Spinal cord (tissue), 10 donors: ENCODE measurements around the gene ZNF106. TPM values are rescaled to one million over a fixed set of nuclear protein-coding genes. Genes with fewer than 3 reads are reported as not detected.

Experiments
- DNase-seq, 6 donors: peaks; one replicate each; pipeline versions ENCODE4 v3.0.0 to v3.0.0-alpha.2; 2013 to 2015; ENCODE audit warnings: low spot score in 6 of 6, low read depth in 4 of 6
- H3K27ac ChIP-seq: one replicate; pipeline ENCODE4 v1.5.1; 2013; ENCODE audit warnings: low read depth, low read length, control low read depth
- H3K27me3 ChIP-seq: one replicate; pipeline ENCODE4 v1.6.1; 2013; ENCODE audit warnings: low read length; ENCODE audit not compliant: control insufficient read depth, insufficient read depth
- H3K36me3 ChIP-seq: one replicate; pipeline ENCODE4 v1.6.1; 2013; ENCODE audit warnings: low read length; ENCODE audit not compliant: control insufficient read depth, insufficient read depth
- H3K4me1 ChIP-seq: one replicate; pipeline ENCODE4 v1.6.1; 2013; ENCODE audit warnings: low read length; ENCODE audit not compliant: control insufficient read depth, insufficient read depth
- H3K4me3 ChIP-seq: one replicate; pipeline ENCODE4 v1.5.1; 2013; ENCODE audit warnings: low read depth, low read length, control low read depth
- H3K9me3 ChIP-seq: one replicate; pipeline ENCODE4 v1.6.1; 2013; ENCODE audit warnings: low read length; ENCODE audit not compliant: control insufficient read depth, insufficient read depth
- WGBS: methylation state at CpG from one replicate; pipeline ENCODE4 v1.1.5; 2013; ENCODE audit warnings: missing lambda C conversion rate; ENCODE audit not compliant: insufficient coverage; 5-methylcytosine and 5-hydroxymethylcytosine counted together
- polyA plus RNA-seq, 2 donors: library from polyadenylated mRNA; unstranded; fragments of 120-200 nt; gene quantifications; one replicate each; pipeline ENCODE4 v1.2.1, GENCODE V29; 2013; ENCODE audit not compliant: insufficient read length in 2 of 2
- total RNA-seq, 2 donors: library from RNA; depleted of rRNA in 1 of 2; stranded (reverse); fragments of 120-200 nt in 1 of 2; fragments of >200 nt in 1 of 2; gene quantifications; one replicate each; pipeline versions ENCODE4 v1.2.3 to v1.2.4, GENCODE V29; 2013 to 2014
- donor health status: healthy.

The ZNF106 gene
- total and polyA plus RNA-seq, 4 donors = 29.2 to 76.8 (median 50.7) TPM

GRCh38 chr15:42375941-42376340 is 115.0 kb downstream of the ZNF106 start:
- WGBS = no CpG with 5 or more reads among the region's 4 CpGs

DNA sequence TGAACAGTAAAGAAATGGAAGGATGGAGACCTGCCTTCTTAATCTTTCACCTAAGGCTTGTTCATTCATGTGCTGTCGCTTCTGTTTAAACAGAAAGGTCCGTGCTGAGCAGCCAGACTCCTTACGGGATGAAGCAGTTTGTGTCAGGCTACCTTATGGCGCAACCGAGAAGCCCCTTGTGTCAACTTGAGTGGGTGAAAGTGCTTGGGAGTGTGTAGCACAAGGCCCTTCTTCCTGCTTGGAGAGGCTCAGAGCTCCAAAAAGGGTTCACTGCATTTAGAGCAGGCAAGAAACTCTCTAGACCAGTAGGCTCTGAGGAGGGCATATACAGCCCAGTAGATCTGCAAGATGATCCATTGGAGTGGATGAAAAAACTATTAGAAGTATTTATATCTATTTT is 115.7 kb downstream of the ZNF106 start:
- H3K9me3 ChIP-seq = no peaks in the 10 kb centered on the region
- no peaks in the 10 kb centered on the region for H3K36me3 ChIP-seq
- H3K4me3 ChIP-seq = no peak overlapping the region
- no peak for DNase-seq
- H3K4me1 ChIP-seq = no peaks in the 10 kb centered on the region
- H3K27me3 ChIP-seq = no peaks in the 10 kb centered on the region
- WGBS = 94% methylated on average over 4 of the region's 5 CpGs
- H3K27ac ChIP-seq = no peak overlapping the region

More at GRCh38 chr15:42375941-42376340, 115.0 kb downstream of the ZNF106 start:
- no peak for DNase-seq
- no peak overlapping the region for H3K4me3 ChIP-seq
- no peaks in the 10 kb centered on the region for H3K4me1 ChIP-seq
- no peaks in the 10 kb centered on the region for H3K36me3 ChIP-seq
- no peaks in the 10 kb centered on the region for H3K9me3 ChIP-seq
- no peak overlapping the region for H3K27ac ChIP-seq
- no peaks in the 10 kb centered on the region for H3K27me3 ChIP-seq

DNA sequence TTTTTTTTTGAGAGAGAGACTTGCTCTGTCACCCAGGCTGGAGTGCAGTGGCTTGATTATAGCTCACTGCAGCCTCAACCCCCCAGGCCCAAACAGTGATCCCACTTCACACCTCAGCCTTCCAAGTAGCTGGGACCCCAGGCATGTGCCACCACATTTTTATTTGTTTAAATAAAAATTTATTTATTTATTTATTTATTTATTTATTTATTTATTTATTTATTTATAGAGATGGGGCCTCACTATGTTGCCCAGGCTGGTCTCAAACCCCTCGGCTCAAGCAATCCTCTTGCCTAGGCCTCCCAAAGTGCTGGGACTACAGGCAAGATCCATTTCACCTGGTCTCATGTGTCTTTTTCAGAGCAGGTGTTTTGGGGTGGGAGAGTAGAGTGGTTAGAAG is 116.1 kb downstream of the ZNF106 start:
- no peak for DNase-seq
- H3K27me3 ChIP-seq = no peaks in the 10 kb centered on the region
- no peak overlapping the region for H3K27ac ChIP-seq
- no peaks in the 10 kb centered on the region for H3K36me3 ChIP-seq
- WGBS = no CpG with 5 or more reads among the region's 1 CpG
- no peaks in the 10 kb centered on the region for H3K9me3 ChIP-seq
- no peak overlapping the region for H3K4me3 ChIP-seq
- H3K4me1 ChIP-seq = no peaks in the 10 kb centered on the region

DNA sequence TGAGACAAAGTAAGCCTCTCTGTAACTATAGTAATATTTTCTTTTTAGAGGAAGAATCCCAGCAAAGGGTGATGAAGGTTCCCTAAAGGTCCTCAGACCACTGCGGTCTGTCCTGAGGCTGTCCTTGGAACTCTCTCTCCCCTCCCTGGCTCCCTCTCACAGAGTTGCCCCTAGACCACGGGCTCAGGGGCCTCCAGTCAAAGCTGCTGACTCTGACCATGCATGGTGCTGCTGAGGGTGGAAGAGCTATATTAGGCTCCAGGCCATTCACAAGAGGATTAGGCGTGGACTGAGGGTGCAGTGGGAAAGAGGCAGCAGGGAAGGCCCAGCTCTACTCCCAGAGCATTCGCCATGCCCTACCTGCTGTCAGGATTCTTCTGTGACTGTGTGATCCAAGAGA is 117.0 kb downstream of the ZNF106 start:
- Histone ChIP-seq H3K4me1 (no peaks in the 10 kb centered on the region), H3K27ac (no peak overlapping the region), H3K9me3 (no peaks in the 10 kb centered on the region), H3K27me3 (no peaks in the 10 kb centered on the region), H3K36me3 (no peaks in the 10 kb centered on the region), H3K4me3 (no peak overlapping the region)
- no peak for DNase-seq
- 100% methylated on average over 2 of the region's 4 CpGs for WGBS

- Histone ChIP-seq H3K27ac (no peak overlapping the region), H3K9me3 (no peaks in the 10 kb centered on the region), H3K4me1 (no peaks in the 10 kb centered on the region), H3K27me3 (no peaks in the 10 kb centered on the region), H3K4me3 (no peak overlapping the region), H3K36me3 (no peaks in the 10 kb centered on the region)
- no peak for DNase-seq
- 88% methylated on average over 1 of the region's 1 CpG for WGBS
Observed at GRCh38 chr15:42373274-42373673, 117.7 kb downstream of the ZNF106 start.

GRCh38 chr15:42371096-42371495 is 119.8 kb downstream of the ZNF106 start:
- Histone ChIP-seq H3K4me1 (no peaks in the 10 kb centered on the region), H3K9me3 (no peaks in the 10 kb centered on the region), H3K4me3 (no peak overlapping the region), H3K36me3 (no peaks in the 10 kb centered on the region), H3K27ac (no peak overlapping the region), H3K27me3 (no peaks in the 10 kb centered on the region)
- WGBS = no CpG with 5 or more reads among the region's 2 CpGs
- no peak for DNase-seq

DNA sequence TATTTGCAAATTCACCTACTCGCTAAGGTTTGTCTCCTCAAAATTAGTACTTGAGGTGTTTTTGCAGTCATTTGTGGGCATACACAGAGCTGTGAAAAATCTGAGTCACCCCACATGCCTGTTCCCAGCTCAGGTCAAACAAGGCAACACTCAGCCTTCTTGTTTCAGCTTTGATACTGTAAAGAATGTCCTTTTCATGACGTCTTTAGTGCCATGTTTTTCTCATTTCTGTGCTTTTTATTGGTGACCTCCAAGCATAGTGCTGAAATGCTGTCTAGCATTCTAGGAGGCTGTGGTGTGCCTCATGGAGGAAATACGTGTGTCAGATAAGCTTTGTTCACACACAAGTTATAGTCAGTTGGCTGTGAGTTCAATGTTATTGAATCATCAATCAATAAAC is 122.8 kb downstream of the ZNF106 start:
- Histone ChIP-seq H3K36me3 (no peaks in the 10 kb centered on the region), H3K27ac (no peak overlapping the region), H3K9me3 (no peaks in the 10 kb centered on the region), H3K27me3 (no peaks in the 10 kb centered on the region), H3K4me3 (no peak overlapping the region), H3K4me1 (peaks cover 5% of the 10 kb centered on the region)
- WGBS = 67% methylated on average over 1 of the region's 3 CpGs
- DNase-seq = no peak

DNA sequence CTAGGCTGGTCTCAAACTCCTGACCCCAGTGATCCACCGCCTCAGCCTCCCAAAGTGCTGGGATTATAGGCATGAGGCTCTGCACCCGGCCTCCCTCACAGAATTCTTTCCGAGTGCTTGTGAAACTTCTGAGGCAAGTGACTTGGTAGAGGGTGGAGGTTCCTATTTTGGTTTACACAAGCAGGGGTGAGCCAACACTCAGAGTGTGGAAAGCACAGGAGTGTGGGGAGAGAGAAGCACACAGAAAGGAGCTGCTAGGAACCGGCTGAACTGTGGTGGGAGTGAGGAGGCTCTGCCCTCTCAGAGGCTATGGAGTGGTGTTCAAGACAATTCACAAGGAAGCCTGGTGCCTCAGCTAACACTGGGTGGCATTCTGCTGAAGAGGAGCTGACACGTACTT is 123.9 kb downstream of the ZNF106 start:
- no peak for DNase-seq
- Histone ChIP-seq H3K9me3 (no peaks in the 10 kb centered on the region), H3K36me3 (no peaks in the 10 kb centered on the region), H3K27ac (no peak overlapping the region), H3K27me3 (no peaks in the 10 kb centered on the region), H3K4me1 (peaks cover 5% of the 10 kb centered on the region), H3K4me3 (no peak overlapping the region)
- 66% methylated on average over 3 of the region's 5 CpGs for WGBS

- Histone ChIP-seq H3K9me3 (no peaks in the 10 kb centered on the region), H3K36me3 (no peaks in the 10 kb centered on the region), H3K4me3 (no peak overlapping the region), H3K27ac (no peak overlapping the region), H3K27me3 (no peaks in the 10 kb centered on the region), H3K4me1 (peaks cover 5% of the 10 kb centered on the region)
- WGBS = 88% methylated on average over 2 of the region's 5 CpGs
- no peak for DNase-seq
Observed at GRCh38 chr15:42365921-42366550, 124.9 kb downstream of the ZNF106 start.

DNA sequence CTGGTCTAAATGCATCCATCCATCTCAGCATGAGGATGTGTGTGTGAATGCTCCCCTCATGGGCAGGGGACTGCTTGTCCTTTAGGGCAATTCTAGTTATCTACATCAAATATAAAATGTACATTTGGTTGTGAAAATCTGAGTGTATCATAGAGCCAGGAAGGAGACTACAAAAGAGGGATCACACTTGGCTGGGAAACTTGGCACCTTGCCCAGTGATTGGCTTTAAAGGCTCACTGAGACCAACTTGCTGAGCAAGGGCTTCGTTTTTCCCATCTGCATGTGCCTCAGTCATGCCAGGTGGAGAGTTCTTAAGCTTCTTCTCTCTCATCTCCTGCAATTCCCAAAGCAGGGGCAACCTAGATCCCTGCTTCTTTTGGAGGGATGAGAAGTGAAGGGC is 126.4 kb downstream of the ZNF106 start:
- WGBS = no CpG with 5 or more reads among the region's 1 CpG
- DNase-seq = peak in 4 of 6 donors; percentile 32 to 85 (median 59)
- Histone ChIP-seq H3K36me3 (peaks cover 3% of the 10 kb centered on the region), H3K27ac (no peak overlapping the region), H3K27me3 (no peaks in the 10 kb centered on the region), H3K4me1 (peaks cover 5% of the 10 kb centered on the region), H3K9me3 (no peaks in the 10 kb centered on the region), H3K4me3 (no peak overlapping the region)
